GM12864 (cell line): ENCODE data around the gene RNF123.
A peak's percentile ranks its signal among the peaks of the same experiment; 100 is the strongest.

Source experiments
- DNase-seq: peaks from one replicate; pipeline ENCODE4 v3.0.0-alpha.2; 2011; ENCODE audit warnings: low read depth
- H3K4me3 ChIP-seq: 2 replicates; pipeline ENCODE4 v1.5.1; 2011; ENCODE audit warnings: mild to moderate bottlenecking, low read depth, low read length, control low read depth
- CTCF ChIP-seq: IDR thresholded peaks from 2 replicates; pipeline ENCODE4 v1.5.1; 2011; ENCODE audit warnings: low read depth, mild to moderate bottlenecking, moderate library complexity, low read length, control low read depth, inconsistent platforms; ENCODE audit errors: missing control alignments

The RNF123 gene

GRCh38 chr3:49721596-49721895, 32.2 kb downstream of the RNF123 start:
- H3K4me3 ChIP-seq: no peak overlapping the region
- TF ChIP-seq CTCF: no peak
- no peak for DNase-seq

DNA sequence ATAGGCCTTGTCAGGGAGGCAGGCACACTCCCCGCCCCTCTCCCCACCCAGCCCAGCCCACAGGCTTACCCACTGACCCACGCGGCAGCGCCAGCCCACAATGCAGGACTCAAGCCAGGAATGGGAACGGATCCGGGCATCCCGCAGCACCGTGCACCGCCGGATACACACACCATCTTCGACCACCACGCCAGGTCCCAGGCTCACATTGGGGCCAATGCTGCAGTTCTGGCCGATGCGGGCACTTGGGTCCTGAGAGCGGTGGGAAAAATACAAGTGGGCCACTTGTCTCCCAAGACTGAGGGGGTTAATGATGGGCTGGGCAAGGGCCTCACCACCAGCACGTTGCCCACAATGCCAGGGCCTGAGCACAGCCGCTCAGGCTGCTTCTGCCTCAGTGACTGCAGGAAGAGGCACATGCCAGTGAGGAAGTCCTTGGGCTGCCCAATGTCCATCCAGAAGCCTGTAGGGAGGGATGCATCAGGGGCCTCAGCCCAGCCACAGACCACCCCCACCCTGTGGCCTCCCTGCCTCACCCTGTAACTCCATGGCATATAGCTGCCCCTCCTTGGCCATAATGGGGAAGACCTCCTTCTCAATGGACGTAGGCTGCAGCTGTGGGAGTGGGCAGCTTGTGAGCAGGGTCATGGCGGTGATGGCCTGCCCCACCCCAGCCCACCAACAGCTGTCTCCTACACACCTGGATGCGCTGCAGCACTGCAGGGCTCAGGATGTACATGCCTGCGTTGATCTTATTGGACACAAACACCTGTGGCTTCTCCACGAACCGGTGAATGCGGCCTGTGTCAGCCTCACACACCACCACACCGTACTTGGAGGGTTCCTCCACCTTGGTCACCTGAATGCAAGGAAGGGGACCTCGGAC, 32.8 kb downstream of the RNF123 start:
- TF ChIP-seq CTCF: no peak
- H3K4me3 ChIP-seq: peak overlapping the region; percentile 99
- no peak for DNase-seq

DNA sequence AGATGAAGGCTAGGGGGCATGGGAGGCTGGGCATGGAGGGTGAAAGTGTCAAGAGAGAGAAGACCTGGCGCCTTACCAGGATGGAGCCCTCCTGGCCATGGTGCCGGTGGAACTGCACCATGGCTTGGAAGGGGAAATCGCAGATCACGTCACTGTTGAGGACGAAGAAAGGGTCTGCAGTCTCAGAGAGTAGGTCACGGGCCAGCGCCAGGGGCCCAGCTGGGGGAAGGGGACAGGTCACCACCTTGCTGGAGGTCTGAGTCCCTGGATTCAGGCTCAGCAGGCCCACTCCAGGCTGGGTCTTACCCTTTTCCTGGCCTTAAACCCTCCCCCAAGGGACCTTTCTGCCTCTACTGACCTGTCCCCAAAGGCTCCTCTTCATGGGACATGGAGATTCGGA, 33.5 kb downstream of the RNF123 start:
- TF ChIP-seq CTCF: no peak
- H3K4me3 ChIP-seq: peak overlapping the region; percentile 99
- no peak for DNase-seq

DNA sequence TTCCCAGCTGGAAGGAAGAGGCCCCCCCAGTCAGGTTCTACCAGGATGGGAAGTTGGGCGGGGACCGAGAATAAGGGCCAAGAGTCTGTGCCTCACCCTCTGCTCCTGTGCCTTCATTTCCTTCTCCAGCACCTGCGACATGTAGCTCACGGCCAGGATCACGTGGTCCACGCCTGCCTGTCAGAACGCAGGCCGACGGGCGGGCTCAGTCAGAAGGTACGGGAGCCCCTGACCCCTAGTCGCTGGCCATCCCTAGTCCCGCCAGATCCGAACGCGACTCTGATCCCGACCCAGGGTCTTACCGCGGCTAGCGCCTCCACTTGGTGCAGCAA, 33.9 kb downstream of the RNF123 start:
- no peak for TF ChIP-seq CTCF
- DNase-seq: peak; percentile 34
- H3K4me3 ChIP-seq: peak overlapping the region; percentile 99

DNA sequence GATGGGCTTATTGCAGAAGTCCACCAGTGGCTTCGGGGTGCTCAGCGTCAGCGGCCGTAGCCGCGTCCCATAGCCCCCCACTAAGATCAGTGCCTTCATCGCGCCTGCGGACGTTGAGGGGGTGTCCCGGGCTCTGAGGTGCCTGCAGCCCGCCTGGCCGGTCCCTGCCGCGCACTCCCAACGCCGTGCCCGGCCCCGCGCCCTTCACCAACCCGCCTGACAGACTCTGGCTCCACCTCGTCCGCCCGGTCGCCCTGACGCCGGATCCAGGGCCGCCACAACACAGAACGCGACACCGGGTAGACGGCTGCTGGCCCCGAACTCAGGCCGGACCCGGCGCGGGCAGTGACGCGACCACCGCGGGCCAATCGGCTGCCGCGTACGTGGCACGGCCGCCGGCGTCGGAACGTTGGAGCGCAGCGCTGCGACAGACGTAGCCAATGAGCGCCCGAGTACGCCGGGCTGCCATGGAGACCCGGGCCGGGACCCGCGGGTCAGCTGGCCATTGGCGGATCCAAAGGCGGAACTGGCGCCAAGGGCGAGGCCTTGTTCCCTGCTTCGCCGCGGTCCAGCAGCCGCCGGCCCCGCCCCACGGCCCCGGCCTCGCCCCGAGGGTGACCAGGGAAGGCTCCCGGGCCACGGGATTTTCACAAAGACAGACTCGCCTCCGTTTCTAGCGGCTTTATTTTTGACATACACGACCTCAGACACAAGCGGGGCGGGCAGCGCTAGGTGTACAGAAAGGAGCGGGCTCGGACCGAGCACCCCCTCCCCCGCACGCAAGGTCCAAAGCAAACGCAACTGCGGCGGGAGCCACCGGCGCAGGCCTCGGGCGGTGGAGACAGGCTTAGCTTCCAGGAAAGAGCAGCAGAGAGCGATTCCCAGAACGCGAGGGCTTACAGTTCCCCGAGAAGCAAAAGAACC, 34.5 kb downstream of the RNF123 start, which contains the start of gene GMPPB:
Gene GMPPB, minus strand, starts transcription at position 324 of the 924 bp plus-strand sequence. Its CDS starts 225 bp downstream, at position 99.
- H3K4me3 ChIP-seq: peak within 1 kb of the TSS; percentile 99
- TF ChIP-seq CTCF: no peak
- peak; percentile 84 for DNase-seq

- no peak for DNase-seq
- no peak for TF ChIP-seq CTCF
- H3K4me3 ChIP-seq: peak overlapping the region; percentile 75
These were observed 35.2 kb downstream of the RNF123 start for GRCh38 chr3:49724586-49724985.
